ENCODE data around the gene MCM8.
"Not testable (repeated sequence)": the region's sequence is repeated elsewhere in the genome, so short reads cannot be mapped to it uniquely, and the experiment has no call there.

MCM8 gene

DNA sequence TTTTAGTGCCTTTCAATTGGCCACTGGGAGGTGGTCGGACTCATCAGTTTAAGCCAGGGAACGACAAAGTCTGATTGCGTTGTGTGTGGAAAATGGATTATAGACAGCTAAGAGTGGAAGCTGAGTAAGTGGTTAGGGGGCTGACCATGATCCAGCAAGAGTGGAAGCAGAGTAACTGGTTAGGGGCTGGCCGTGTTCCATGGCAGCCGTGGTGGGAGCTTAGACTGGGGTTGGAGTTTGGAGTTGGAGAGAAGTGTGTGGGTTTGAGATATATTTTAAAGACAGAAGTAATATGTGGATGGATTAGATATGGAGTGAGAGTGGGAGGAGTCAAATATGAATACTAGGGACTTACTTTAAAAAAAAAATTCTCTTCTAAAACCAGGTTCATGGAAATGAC lies 61.7 kb downstream of the MCM8 start:
- TF ChIP-seq POLR2AphosphoS5 (IDR thresholded peaks at IDR 0.05; ENCODE audit: low read depth, low read length) = no peak
- TF ChIP-seq TAF1 (IDR thresholded peaks at IDR 0.05; ENCODE audit: borderline replicate concordance, low read depth, low read length) = no peak
- TF ChIP-seq POLR2A (IDR thresholded peaks at IDR 0.05; ENCODE audit: low read depth, low read length) = no peak
- FAIRE-seq = no peak

DNA sequence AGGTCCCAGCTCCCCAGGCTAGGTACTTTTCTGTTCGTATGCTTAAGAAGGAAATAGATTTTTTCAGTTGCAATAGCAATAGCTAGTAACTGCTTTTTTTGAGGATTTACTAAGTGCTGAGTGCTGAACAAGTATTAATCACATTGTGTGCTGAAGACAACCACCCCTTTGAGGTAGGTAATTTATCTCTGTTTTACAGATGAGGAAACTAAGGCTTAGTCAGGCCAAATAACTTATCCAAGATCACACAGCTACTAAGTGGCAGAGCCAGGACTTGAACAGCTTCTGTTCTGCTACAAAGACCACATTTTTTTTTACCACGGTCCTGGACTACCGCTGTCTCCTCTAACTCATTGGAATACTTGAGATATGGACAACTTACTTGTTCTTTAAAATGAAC lies 63.6 kb downstream of the MCM8 start:
- DNase-seq (ENCODE audit: insufficient read length) (no peak), FAIRE-seq (no peak)
- TF ChIP-seq POLR2AphosphoS5 (IDR thresholded peaks at IDR 0.05; ENCODE audit: low read depth, low read length) = no peak
- TF ChIP-seq POLR2A (IDR thresholded peaks at IDR 0.05; ENCODE audit: low read depth, low read length) = no peak
- TF ChIP-seq TAF1 (IDR thresholded peaks at IDR 0.05; ENCODE audit: borderline replicate concordance, low read depth, low read length) = no peak

More for the DNA sequence above, 61.7 kb downstream of the MCM8 start:
- DNase-seq (ENCODE audit: insufficient read length) = no peak

DNA sequence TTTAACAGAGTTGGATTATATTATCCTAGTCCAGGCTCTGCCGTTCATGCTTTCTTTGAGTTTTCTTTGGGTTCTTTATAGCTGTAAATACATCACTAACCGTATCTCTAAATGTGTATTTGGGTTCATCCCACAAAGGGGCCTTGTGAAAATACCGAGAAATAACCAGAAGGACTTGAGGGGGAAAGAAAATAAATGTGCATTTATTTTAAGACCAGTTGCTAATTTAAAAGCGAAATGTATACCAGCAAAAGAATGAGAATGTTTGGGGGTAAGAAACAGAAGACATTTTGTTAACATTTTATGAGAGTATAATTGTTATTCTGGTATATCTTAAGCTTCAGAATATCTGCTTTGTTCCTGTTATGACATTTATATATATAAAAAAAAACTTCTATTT lies 64.5 kb downstream of the MCM8 start:
- no peak for FAIRE-seq
- no peak for DNase-seq (ENCODE audit: insufficient read length)
- no peak for TF ChIP-seq POLR2A (IDR thresholded peaks at IDR 0.05; ENCODE audit: low read depth, low read length)
- no peak for TF ChIP-seq TAF1 (IDR thresholded peaks at IDR 0.05; ENCODE audit: borderline replicate concordance, low read depth, low read length)
- no peak for TF ChIP-seq POLR2AphosphoS5 (IDR thresholded peaks at IDR 0.05; ENCODE audit: low read depth, low read length)

DNA sequence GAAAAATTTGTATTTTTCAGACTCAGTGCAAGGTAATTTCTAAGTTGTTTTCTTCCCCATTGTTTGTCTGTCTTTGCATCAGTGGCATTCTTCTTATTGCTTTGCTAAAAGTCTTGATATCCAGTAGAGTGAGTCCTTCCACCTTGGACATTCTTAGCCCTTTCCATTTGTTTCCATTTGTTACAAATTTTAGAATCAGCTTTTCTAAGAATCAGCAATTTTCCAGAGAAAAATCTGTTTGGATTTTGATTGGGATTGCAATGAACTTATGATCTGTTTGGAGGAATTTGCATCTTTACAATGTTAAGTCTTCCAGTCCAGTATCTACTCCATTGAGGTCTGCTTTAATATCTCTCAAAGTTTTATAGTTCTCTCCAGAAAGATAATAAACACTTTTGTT lies 67.0 kb downstream of the MCM8 start:
- DNase-seq (ENCODE audit: insufficient read length) (no peak), FAIRE-seq (no peak)
- no peak for TF ChIP-seq TAF1 (IDR thresholded peaks at IDR 0.05; ENCODE audit: borderline replicate concordance, low read depth, low read length)
- TF ChIP-seq POLR2A (IDR thresholded peaks at IDR 0.05; ENCODE audit: low read depth, low read length) = no peak
- no peak for TF ChIP-seq POLR2AphosphoS5 (IDR thresholded peaks at IDR 0.05; ENCODE audit: low read depth, low read length)

DNA sequence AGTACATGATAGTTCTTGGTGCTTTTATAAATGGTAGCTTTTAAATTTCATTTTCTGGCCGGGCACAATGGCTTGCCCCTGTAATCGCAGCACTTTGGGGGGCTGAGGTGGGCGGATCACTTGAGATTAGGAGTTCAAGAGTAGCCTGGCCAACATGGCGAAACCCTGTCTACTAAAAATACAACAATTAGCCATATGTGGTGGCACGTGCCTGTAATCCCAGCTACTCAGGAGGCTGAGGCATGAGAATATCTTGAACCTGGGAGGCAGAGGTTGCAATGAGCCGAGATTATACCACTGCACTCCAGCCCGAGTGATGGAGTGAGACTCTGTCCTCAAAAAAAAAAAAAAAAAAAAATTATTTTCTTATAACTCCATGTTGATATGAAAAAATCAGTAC lies 67.4 kb downstream of the MCM8 start:
- FAIRE-seq (no peak), DNase-seq (ENCODE audit: insufficient read length) (no peak)
- TF ChIP-seq POLR2AphosphoS5 (IDR thresholded peaks at IDR 0.05; ENCODE audit: low read depth, low read length) (no peak), TAF1 (IDR thresholded peaks at IDR 0.05; ENCODE audit: borderline replicate concordance, low read depth, low read length) (no peak), POLR2A (IDR thresholded peaks at IDR 0.05; ENCODE audit: low read depth, low read length) (no peak)

DNA sequence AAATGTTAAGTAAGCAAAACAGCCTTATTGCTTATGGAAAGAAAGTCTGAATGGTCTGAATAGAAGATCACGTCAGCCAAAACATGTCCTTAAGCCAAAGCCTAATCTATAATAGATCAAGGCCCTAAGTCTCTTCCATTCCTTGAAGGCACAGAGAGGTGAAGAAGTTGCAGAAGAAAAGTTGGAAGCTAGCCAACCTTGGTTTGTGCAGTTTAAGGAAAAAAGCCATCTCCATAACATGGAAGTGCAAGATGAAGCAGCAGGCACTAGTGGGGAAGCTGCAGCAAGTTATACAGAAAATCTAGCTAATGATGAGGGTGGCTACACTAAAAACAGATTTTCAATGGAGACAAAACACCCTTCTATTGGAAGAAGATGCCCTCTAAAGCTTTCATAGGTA lies 74.3 kb downstream of the MCM8 start:
- DNase-seq (ENCODE audit: insufficient read length) (no peak), FAIRE-seq (no peak)
- TF ChIP-seq POLR2AphosphoS5 (IDR thresholded peaks at IDR 0.05; ENCODE audit: low read depth, low read length) (no peak), POLR2A (IDR thresholded peaks at IDR 0.05; ENCODE audit: low read depth, low read length) (no peak), TAF1 (IDR thresholded peaks at IDR 0.05; ENCODE audit: borderline replicate concordance, low read depth, low read length) (no peak)

DNA sequence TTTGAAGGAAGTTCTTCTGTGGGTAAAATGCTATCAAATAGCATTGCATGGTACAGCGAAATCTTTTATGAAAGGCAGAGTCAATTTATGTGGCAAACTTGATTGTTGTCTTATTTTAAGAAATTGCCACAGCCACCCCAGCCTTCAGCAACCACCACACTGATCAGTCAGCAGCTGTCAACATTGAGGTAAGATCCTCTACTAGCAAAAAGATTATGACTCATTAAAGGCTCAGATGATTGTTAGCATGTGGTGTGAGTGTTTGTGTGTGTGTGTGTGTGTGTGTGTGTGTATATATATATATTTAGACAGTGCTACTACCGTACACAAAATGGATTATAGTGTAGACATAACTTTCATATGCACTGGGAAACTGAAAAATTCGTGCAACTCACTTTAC lies 75.6 kb downstream of the MCM8 start:
- TF ChIP-seq POLR2AphosphoS5 (IDR thresholded peaks at IDR 0.05; ENCODE audit: low read depth, low read length) (no peak), TAF1 (IDR thresholded peaks at IDR 0.05; ENCODE audit: borderline replicate concordance, low read depth, low read length) (no peak), POLR2A (IDR thresholded peaks at IDR 0.05; ENCODE audit: low read depth, low read length) (no peak)
- DNase-seq (ENCODE audit: insufficient read length) (no peak), FAIRE-seq (no peak)

DNA sequence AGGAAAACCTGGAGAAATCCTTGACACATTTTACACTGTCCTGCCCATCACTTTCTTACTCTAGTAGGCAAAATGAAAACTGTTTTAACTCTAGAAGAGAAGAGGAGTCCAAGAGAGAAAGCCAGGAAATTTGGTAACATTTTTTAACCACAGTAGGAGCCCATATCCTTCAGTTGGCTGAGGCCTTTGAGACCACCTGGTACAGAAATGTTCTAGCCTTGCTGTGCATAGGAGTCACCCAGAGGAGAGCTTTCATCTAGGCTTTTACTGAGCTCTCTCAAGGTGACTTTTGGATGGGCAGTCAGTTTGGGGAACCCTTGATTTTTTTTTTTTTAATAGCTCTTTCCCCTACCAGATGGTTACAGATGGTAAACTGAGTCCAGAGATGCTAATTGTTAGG lies 78.4 kb downstream of the MCM8 start:
- FAIRE-seq (no peak), DNase-seq (ENCODE audit: insufficient read length) (no peak)
- TF ChIP-seq TAF1 (IDR thresholded peaks at IDR 0.05; ENCODE audit: borderline replicate concordance, low read depth, low read length) (no peak), POLR2AphosphoS5 (IDR thresholded peaks at IDR 0.05; ENCODE audit: low read depth, low read length) (no peak), POLR2A (IDR thresholded peaks at IDR 0.05; ENCODE audit: low read depth, low read length) (no peak)

DNA sequence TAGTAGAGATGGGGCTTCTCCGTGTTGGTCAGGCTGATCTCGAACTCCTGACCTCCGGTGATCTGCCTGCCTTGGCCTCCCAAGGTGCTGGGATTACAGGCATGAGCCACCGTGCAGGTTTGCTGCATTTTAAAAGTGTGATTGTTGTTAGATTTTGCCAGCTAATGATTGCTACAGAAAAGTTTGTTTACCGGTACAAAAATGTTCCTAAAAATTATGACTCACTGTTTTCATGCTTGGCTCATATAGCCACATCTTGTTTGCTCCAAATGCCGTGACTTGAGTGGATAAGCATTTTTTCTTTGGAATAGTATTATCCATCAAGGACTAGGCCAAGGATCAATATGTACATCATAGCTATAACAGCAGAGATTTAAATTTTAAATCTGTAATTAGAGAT lies 79.1 kb downstream of the MCM8 start:
- no peak for FAIRE-seq
- TF ChIP-seq POLR2AphosphoS5 (IDR thresholded peaks at IDR 0.05; ENCODE audit: low read depth, low read length) = no peak
- TF ChIP-seq TAF1 (IDR thresholded peaks at IDR 0.05; ENCODE audit: borderline replicate concordance, low read depth, low read length) = no peak
- DNase-seq (ENCODE audit: insufficient read length) = no peak

DNA sequence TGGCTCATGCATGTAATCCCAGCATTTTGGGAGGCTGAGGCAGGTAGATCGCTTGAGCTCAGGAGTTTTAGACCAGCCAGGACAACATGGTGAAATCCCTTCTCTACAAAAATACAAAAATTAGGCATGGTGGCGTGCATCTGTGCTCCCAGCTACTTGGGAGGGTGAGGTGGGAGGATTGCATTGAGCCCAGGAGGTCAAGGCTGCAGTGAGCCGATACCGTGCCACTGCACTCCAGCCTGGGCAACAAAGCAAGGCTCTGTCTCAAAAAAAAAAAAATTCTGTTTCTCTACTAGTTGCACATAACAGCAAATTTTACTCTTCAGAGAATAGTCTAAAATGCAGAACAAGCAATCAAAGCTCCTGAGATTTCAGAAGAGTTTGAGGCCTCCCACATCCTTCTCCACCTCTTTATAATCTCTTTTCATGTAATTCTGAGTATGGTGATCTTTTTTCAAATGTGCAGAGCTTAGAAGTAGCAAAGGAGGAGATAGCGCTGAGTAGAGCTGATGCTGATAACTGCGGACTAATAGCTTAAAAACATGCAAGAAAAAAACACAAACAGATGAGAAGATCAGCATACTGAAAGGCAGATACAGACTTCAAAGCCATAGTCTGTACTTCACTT lies 80.1 kb downstream of the MCM8 start:
- TF ChIP-seq TAF1 (IDR thresholded peaks at IDR 0.05; ENCODE audit: borderline replicate concordance, low read depth, low read length) = no peak
- TF ChIP-seq POLR2AphosphoS5 (IDR thresholded peaks at IDR 0.05; ENCODE audit: low read depth, low read length) = no peak
- TF ChIP-seq POLR2A (IDR thresholded peaks at IDR 0.05; ENCODE audit: low read depth, low read length) = no peak
- FAIRE-seq = no peak
- no peak for DNase-seq (ENCODE audit: insufficient read length)

DNA sequence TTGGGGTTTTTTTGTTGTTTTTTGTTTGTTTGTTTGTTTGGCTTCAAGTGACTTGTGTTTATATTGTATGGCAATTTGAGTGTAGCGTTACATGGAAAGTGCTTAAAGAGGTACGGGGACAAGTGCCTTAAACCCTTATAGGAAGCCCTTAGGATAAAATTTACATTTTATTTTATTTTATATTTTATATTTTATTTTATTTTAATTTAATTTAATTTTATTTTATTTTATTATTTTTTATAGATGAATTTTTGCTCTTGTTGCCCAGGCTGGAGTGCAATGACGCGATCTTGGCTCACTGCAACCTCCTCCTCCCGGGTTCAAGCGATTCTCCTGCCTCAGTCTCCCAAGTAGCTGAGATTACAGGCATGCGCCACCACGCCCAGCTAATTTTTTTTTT lies 82.5 kb downstream of the MCM8 start:
- FAIRE-seq; DNase-seq (ENCODE audit: insufficient read length): not testable (repeated sequence)

DNA sequence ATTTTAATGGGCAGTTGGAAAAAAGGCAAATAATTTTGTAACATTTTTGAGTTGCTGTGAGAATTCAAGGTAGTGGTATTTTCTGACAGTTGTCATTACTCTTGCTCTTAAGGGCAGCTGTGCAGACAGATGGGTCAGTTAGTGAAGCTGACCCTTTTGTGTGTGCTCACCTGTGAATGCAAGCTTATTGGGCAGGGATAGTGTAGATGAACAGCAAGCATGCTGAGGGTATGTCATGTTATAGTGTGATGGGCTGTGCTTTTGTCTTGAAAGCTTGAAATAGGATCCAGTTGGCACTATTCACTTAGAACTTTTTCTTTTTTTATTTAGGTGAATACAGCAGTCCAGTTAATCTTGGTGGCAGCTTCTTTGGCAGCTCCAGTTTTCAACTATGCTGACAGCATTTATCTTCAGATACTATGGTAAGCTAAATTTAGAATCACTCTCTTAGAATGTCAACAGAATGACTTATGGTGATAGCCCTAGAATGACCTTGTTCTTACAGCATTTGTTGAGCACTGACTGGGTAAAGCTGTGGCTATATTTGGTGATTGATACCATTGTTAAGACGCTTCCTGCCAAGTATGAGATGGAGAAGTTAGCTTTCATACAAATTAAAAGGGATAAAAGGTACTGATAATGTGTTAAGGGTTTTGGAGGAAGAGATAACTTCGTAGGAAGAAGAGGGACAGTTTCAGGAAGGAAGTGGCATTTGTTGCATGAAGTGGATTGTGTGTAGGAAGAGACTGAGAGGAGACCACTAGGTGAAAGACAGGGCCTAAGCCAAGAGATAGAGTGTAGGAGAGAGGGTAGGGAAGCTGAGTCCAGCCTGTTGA lies 83.9 kb downstream of the MCM8 start:
- TF ChIP-seq TAF1 (IDR thresholded peaks at IDR 0.05; ENCODE audit: borderline replicate concordance, low read depth, low read length) = no peak
- no peak for TF ChIP-seq POLR2A (IDR thresholded peaks at IDR 0.05; ENCODE audit: low read depth, low read length)
- no peak for TF ChIP-seq POLR2AphosphoS5 (IDR thresholded peaks at IDR 0.05; ENCODE audit: low read depth, low read length)
- FAIRE-seq (no peak), DNase-seq (ENCODE audit: insufficient read length) (no peak)

Data from GM12892 (cell line).